ELF-1 (cell line): ENCODE data around the gene DOCK4.

ENCODE experiments used
- DNase-seq: peaks from one replicate; pipeline ENCODE4 v3.0.0-alpha.2; 2016; ENCODE audit warnings: low read depth, low spot score

The DOCK4 gene

DNA sequence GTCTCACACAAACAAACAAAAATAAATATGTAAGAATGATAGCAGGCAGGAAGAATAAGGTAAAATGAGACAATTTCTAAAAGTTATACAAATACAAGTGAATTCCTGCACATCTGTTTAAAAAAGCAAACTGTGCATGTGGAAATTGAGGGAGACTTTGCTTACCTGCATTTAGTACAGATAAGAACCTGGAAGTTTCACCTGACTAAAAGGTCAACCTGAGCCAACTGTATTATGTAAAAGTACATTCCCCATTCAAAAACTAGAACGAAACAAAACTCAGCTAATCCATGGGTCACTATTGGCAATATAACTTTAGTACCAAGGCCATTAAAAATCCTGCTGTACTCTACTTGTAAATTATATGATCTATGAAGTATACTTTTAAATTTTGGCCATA, 127.1 kb downstream of the DOCK4 start:
- no peak for DNase-seq

DNA sequence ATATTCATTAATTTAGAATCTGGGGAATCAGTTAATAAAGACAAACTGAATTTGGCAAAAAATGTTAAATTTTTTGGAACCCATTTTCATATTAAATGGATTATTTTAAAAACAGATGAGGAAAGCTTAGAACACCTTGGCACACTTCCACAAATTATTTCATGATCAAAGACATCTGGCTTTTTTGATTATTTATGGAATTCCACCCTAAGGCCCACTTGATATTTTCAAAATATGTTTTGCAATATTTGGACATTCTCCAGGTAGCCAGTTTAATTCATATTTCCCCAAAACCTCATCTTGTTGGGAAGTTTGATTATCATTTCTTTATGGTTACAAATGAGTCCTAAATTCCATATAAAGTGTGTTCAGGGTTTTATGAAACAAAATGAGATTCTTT, 129.9 kb downstream of the DOCK4 start:
- DNase-seq: no peak

DNA sequence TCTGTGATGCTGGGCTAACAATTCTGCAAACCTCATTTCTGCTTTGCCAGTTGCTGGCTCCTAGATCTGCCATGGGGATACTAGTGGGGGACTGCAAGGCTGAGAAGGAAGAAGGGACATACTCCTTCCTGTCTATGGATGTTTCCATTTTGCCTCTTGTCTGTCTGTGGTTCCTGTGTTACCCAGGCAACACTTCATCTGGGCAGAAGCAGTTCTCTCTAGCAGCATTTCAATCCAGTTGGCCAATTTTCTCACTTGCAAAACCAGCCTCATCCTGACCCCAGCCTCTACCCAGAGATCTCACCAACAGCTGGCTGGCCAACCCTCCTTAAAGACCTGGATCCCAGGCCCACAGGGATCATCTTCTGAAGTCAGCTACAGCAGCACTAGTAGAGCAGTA, 131.7 kb downstream of the DOCK4 start:
- no peak for DNase-seq

DNA sequence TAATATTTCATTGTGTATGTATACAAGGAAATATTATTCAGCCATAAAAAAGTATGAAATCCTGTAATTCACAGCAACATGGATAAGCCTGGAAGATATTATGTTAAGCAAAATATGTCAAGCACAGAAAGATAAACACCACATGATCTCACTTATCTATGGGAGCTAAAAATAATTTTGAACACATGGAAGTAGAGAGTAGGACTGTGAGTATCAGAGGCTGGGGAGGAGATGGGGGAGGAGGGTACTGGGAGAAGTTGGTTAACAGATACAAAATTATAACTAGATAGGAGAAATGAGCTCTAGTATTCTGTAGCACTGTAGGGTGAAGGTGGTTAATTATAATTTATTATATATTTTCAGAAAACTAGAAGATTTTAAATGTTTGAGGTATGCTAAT, 132.7 kb downstream of the DOCK4 start:
- DNase-seq: no peak

DNA sequence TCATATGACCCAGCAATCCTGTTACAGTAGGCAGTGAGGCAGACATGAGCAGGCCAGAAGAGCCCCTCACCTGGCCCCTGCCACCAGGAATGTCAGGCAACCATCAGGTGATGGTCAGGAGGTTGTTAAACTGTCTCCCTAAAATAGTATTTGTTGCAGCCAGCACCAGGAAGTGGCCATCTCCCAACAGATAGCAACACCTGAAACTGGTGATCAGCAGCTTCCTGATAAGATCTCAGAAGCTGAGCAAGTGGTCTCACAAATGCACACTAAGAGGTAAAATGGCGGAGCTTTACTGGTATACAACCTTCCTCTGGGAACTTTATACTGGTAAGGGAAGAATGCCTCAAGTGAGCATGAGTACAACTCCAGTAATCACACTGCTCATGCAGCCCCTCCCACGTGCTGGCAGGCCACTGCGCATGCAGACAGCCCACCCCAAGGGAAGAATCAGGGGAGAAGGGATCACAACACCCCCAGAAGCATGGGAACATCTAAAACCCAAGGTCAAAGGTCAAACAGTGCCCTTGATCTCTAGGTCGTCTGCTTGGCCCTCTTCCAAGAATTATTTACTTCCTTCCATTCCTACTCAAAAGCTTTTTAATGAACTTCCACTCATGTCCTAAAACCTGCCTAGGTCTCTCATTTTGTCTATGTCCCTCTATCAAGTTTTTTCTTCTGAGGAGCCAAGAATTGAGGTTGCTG, 133.5 kb downstream of the DOCK4 start:
- DNase-seq: no peak

DNA sequence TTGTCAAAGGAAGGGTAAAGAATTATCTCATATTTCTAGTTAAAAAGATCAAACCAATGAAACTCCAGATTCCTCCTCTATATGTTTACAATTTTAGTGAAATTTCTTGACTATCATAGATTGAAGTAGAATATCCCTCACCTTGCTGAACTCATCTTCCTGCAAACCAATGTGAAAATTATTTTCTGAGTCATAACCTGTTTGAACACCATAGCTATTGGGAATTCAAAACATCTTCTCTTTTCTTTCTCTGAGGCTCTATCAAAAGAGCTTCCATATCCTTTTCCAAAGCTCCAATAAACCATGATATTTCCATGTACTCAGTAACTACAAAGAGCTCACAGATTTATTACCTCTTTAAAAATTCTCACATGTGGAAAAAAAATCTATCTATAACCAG, 134.3 kb downstream of the DOCK4 start:
- no peak for DNase-seq

DNA sequence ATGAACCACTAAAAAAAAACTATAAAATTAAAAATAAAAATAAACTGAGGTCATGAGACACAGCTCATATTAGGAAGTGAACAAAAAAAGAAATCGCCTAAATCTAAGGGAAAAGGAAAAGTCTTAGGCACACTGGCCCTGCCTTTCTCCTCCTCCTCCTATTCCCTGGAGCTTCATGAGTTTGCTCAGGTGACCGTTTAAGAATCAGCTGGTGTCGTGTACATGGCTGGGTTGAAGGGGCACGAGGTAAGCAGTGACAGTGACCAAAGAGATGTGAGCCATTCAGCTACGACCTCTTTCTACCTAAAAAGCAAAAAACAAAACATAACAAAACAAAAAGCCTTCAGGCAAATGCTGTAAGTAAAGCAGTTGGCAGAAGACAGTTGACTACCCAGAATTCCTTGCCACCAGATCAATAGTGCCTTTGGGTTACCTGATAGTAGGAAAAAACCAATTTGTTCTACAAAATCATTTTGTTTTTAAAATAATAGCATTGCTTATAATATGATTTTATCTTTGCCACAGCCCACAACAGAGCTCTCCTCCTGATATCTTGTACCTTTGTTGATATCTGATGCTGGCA, 135.4 kb downstream of the DOCK4 start:
- no peak for DNase-seq

DNA sequence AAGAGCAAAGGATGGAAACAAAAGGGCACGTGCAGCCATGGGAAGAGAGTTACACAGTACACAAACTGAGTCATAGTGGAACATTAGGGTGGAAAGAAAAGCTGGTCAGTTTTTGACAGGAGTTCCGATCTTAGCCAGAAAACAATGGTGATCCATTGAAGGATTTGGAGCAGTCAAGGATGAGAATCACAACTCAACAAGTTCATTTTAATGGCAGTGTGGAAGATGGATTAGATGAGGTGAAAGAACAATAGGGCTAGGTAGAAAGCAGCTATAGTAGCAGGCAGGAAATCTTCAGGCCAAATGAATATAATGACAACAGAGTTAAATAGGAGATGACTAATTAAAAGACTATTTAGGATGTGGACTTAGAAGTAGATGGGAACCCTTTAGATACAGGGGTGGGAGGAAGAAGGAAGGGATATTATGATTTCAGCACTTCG, 136.3 kb downstream of the DOCK4 start:
- no peak for DNase-seq

DNA sequence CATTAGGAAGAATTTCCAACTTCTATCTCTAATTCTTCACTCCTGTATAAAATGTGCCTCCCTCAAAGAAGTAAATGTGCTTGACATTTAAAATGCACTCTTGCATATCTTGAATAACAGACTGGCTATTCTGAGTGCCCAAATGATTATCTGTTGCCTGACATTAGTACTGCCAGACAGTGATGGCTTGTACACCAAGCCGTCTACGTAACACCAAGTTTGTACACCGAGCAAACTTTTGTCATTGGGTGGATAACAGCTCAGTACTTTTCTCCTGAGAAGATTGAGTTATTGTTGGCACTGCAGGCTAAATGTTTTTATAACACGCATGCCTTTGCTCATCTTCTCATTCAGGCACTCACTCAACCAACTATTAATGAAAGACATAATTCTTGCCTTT, 137.2 kb downstream of the DOCK4 start:
- no peak for DNase-seq

DNA sequence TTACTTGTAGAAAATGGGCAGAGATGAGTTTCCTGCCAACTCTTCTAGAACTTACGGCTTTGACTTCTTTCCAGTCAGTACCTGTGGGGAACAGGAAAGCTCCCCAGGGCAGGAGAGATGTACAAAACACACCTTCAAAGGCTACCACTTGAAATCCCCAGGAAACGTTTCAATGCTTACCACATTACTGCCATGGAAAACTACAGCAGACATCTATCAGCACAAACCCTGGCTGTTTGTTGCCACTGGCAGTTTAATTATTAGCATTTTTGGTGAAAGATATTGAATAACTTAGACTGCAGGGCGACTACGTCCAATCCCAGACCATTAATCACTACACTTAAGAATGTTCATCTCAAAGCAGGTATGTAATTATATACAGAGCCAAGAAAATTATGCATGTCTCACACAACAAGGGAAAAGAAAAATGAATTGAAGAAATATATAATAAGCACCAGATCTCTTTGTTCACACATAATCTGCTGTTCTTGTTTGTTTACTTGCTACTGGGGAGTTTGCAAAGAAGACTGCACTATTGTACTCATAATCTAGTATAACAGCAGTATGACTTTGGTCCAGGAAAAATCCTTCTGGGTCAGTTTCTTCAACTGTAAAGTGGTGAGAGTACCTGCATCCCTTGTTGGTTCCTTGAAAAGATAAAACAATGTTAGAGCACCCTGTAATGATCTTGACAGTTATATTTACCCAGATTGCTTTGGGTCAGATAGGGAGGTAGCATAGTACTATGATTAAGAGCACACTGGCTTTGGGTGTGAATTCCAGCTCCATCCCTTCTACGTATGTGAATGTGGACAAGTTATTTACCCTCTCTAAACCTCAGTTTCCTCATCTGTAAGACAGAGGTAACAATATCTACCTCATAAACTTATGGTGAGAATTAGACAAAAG, 138.3 kb downstream of the DOCK4 start:
- no peak for DNase-seq

DNA sequence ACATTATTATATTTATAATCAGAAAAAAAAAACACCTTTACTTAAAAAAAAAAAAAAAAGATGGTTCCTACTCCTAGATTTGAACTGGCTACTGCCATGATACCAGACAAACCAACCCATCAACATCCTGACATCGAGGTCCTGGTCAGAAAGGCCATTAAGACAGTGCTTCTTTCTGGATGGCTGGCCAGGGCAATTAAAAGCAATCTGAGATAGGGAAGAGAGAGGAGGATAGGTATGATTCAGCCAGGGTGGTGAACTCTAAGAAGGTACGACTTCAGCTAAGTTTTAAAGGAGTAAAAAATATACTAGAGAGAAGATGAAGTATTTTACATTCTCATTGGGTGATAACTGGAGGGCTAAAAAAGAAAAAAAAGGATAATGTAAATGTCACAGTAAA, 139.0 kb downstream of the DOCK4 start:
- no peak for DNase-seq

DNA sequence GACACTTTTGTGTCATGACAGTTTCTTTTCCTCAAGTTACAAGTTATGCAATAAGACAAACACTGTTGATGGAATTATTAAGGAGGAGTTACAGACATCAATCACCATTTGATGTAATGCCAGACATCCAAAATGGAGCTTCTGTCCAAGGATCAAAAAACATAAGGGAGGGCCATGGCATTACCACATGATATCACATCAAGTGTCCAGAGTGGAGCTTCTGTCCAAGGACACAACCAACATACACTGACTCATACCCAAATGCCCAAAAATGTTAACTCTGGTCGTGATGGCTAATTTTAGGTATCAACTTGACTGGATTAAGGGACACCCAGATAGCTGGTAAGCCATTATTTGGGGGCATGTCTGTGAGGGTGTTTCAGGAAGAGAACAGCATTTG, 140.4 kb downstream of the DOCK4 start:
- DNase-seq: no peak

DNA sequence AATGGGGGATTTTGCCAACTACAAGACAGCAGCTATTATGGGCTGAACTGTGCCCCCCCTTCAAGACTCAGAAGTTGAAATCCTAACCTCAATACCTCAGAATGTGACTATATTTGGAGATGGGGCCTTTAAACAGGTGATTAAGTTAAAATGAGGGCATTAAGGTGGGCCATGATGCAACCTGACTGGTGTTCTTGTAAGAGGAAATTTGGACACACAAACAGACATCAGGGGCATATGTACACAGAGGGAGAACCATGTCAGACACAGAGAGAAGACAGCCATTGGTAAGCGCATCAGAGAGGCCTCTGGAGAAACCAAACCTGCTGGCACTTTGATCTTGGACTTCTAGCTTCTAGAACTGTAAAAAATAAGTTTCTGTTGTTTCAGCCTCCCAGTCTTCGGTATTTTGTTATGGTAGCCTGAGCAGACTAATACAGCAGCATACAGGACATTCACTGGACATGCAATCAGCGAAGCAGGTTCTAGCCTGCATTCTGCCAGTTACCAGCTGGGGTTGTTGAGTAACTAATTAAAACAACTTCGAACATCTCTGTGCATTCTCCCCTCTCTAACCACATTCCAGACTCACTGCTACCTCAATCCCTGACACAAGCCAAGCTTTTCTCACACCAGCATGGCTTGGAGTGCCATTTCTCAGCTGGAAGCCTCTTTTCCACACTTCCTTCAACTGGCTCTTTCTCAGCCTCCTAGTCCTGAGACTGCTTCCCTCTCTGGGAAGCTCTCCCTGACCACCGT, 141.4 kb downstream of the DOCK4 start:
- DNase-seq: peak; percentile 10

DNA sequence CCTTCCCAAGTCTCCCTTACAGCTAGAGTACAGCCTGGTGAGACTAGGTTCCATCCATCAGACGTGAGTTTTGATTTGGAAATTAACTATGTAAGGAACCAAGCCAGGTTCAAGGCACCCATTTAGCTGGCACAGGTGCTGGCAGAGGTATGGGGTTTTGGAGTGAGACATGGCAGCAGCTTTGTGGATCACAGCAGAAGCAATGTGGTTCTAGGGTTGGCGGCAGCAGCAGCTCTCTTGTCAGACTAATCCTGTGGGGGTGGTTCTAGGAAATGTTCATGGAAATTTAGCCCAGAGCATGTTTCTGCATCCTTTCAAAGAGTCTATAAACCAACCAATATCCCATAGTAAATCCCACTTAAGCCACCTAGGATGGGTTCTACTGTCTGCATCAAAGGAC, 142.2 kb downstream of the DOCK4 start:
- DNase-seq: peak; percentile 18

DNA sequence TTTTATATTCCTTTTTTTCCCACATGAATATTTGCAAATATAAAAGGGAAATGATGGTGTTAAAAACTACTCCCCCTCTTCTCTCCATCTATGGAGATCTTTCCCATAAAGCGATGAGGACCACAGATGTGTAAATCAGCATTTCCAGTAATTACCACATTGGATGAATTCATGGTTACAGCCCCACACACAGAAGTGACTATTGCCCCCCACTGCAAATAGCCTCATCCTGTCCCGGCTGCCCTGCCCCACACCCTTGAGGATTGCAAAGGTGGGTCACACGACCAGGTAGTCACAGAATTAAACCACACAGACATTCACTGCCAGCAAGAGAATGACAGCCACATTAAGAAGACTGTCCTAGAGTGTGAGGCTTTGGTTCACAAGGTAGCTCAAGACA, 145.1 kb downstream of the DOCK4 start:
- no peak for DNase-seq

DNA sequence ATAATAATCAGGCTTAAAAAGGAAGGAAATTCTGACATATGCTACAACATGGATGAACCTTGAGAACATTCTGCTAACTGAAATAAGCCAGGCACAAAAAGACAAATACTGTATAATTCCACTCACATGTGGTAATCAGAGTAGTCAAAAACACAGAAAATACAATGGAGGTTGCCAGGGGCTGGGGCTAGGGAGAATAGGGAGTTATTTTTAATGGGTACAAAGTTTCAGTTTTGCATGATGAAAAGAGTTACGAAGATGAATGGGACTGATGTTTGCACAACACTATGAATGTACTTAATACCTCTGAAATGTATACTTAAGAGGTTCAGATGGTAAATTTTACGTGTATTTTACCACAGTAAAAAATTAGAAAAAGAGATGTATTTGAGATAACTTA, 145.6 kb downstream of the DOCK4 start:
- no peak for DNase-seq

DNA sequence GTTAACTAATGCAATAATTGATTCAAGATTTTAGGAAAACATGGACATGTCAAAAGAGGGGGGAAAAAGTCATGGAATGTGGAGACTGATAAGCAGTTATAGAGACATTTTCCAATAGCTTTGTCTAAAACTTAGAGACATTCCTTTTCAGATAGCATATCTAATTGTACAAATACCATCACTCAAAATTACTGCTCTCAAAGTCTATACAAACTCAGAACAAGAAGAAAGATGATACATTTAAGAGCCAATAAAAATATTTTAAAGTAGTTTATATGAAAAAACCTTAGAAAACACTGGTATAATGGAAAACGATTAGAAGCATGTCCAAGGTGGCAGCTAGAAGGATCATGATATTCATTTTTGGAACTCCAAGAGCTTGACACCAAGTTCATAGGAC, 146.5 kb downstream of the DOCK4 start:
- DNase-seq: no peak

DNA sequence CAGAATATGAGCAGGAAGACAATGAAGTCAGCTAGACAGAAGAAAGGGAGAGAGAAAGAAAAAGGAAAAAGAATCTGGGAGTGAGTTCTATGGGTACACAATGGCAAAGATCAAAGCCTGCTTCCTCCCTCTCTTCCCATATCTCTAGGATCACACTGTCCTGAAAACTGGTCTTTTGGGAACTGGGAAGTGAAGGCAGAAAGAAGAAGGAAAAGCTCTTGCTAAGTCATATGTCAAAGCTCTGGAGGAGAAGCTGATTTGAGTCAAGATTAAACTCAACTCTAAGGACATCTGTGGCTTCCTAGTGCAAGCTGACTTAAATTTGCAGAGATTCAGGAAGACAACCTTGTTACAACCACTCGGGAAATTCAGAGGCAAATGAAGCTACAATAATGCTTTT, 147.5 kb downstream of the DOCK4 start:
- no peak for DNase-seq

DNA sequence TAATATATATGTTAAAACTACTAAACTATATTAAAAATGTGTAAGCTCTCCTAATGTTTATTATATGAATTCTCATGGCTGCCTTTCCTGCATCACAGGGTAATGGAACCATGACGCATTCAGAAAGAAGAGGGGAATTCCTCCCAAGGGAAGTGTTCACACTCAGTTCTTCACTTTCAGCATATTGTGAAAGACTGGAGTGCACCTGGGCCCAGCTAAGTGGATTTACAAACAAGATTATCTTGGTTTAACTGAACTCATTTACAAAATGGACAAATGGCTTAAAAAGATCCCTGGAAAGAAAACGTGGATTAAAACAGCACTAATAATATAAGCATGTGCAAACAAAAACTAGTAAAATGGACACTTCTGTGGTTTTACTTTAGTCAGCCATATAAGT, 149.8 kb downstream of the DOCK4 start:
- no peak for DNase-seq

DNA sequence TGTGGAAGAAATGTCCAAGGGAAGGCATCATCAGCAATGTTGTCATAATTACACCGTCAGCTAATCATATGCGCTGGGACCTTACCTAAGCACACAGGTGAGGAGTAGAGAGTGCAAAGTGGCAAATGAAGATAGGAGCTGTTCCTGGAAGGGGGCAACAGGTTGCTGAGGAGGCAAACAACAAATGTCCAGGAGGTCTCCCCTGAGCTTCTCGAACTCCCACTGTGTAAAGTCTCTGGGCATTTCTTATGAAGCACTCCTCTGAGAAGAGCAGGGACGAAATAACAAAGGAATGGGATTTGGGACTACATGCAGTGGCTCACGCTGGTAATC, 152.5 kb downstream of the DOCK4 start:
- no peak for DNase-seq

DNA sequence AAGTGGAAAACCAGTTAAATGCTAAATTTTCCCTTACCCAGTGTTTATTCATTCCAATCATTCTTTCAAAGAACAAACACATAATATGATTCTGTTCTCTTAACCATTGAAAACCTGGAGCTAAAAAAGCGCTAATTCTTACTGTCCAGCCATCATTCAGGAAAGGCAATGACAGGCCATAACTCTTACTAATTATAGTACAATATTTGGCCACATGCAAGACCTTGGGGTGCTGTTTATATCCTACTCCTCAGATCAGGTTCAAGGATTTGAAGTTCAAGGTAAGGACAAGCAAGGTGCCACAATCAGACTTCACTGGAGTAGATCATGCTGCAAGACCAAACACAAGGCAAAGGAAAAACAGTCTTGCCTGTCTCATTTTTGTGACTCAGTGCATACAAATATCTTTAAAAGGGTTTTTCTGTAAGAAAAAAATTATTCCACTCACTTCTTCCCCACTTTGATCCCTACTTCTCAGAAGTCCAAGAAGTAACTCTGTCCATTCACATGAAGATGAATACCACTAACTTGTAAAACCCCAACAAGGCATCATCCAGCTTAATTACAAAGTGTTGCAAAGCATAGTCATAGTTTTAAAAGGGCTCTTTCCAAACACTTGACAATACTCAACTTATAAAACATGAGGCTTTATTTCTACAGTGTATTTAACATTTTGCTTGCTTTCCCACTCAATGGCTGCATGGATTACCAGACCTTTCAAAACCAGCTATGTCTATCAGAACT, 153.0 kb downstream of the DOCK4 start:
- no peak for DNase-seq
